ES-I3 (cell line): ENCODE measurements around the gene S100A16.
A peak's percentile ranks its signal among the peaks of the same experiment; 100 is the strongest.

Source experiments
- H3K36me3 ChIP-seq: 2 replicates; pipeline ENCODE4 v1.6.1; 2013; ENCODE audit warnings: mild to moderate bottlenecking, low read length, control low read depth, moderate library complexity; ENCODE audit not compliant: insufficient read depth
- H3K4me1 ChIP-seq: 2 replicates; pipeline ENCODE4 v1.6.1; 2013; ENCODE audit warnings: mild to moderate bottlenecking, control low read depth, low read length; ENCODE audit not compliant: insufficient read depth
- H3K9ac ChIP-seq: 2 replicates; pipeline ENCODE4 v1.6.1; 2013; ENCODE audit warnings: low read depth, mild to moderate bottlenecking, low read length, moderate library complexity
- H3K9me3 ChIP-seq: 2 replicates; pipeline ENCODE4 v1.6.1; 2013; ENCODE audit warnings: mild to moderate bottlenecking, low read length, moderate library complexity; ENCODE audit not compliant: control insufficient read depth, insufficient read depth

S100A16 gene

DNA sequence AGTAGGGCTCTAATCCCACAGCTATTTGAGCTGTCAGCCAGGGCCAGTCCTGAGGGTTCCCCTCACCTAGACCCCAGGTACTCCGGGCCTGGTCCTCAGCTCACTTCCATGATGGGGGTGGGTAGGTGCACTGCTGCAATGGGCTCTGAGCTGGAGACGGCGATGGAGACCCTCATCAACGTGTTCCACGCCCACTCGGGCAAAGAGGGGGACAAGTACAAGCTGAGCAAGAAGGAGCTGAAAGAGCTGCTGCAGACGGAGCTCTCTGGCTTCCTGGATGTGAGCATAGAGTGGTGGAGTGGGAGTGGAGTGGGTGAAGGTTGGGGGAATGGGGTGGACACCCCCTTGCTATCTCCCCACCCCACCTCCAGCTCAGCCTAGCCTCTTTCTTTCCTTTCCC is 17.4 kb upstream of the S100A16 start:
- H3K9me3 ChIP-seq = no peaks in the 10 kb centered on the region
- H3K9ac ChIP-seq = no peak overlapping the region
- H3K4me1 ChIP-seq = peaks cover 21% of the 10 kb centered on the region; the same call in 1 of the 2 replicates
- no peaks in the 10 kb centered on the region for H3K36me3 ChIP-seq

DNA sequence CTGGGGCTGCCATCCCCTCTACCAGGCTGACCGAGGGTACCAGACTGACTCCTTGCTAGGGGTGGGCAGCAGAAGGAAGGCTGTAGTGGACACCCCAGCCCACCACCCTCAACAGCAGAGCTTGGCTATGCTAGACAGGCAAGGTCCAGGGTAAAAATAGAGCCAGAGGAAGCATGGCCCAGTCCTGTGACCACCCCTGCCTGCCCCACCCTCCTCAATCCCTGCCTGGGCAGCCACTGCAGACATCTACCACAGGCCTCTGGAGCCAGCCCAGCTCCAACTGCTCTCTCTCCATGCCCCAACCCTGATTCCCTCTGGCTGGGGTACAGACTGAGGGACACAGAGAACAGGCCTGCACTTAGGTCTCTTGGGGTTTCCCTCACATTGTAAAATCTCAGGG is 17.0 kb upstream of the S100A16 start:
- H3K36me3 ChIP-seq = no peaks in the 10 kb centered on the region
- H3K4me1 ChIP-seq = peaks cover 21% of the 10 kb centered on the region; the same call in 1 of the 2 replicates
- no peak overlapping the region for H3K9ac ChIP-seq
- no peaks in the 10 kb centered on the region for H3K9me3 ChIP-seq

DNA sequence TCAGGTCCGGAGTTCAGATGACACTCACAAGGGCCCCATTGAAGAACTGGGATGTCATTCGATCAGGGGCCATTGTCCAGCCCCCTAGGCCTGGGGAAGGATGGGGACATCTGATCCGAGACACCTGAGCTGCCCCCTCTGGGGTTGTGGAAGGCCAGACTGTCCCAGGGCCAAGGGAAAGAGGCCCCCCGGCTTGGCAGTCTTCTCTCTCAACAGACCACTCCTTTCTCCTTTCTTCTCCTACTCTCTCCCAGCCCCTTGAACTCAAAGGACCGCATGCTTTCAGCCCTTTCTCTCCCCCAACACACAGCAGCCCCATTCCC is 16.4 kb upstream of the S100A16 start:
- Histone ChIP-seq H3K4me1 (peaks cover 21% of the 10 kb centered on the region; the same call in 1 of the 2 replicates), H3K9ac (no peak overlapping the region), H3K9me3 (no peaks in the 10 kb centered on the region), H3K36me3 (no peaks in the 10 kb centered on the region)

DNA sequence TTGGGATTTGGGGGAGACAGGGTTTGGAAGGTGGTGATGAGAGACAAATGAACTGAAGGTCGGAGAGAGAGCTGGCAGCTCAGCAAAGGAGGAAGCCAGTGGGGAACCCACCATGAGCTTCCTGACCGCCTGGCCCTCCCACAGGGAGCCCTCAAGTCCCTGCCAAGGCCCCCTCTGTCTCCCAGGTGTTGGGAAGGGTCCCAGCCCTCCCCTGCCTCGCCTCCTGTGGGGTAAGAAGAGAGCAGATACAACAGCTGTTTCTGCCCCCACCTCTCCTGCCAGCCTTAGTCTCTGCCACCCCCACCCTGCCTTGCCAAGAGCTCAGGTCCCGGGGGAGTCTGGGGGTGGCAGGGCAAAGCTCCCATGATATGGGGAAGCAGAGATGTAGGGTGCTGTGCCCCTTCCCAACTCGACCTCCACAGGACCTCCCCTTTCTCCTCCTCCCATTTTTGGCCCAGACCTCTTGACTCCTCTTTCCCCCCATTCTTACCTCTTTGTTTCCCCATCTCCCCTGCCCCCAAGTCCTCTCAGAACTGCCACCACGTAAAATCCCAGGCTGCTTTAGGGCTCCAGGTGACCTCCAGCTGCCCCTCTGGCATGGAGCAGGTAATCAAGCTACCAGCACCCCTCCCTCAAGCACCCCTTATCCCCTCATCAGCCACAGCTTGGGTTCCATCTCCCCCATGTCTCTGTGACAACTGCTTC is 15.9 kb upstream of the S100A16 start:
- Histone ChIP-seq H3K9me3 (no peaks in the 10 kb centered on the region), H3K36me3 (no peaks in the 10 kb centered on the region), H3K9ac (no peak overlapping the region), H3K4me1 (peaks cover 26% of the 10 kb centered on the region)

DNA sequence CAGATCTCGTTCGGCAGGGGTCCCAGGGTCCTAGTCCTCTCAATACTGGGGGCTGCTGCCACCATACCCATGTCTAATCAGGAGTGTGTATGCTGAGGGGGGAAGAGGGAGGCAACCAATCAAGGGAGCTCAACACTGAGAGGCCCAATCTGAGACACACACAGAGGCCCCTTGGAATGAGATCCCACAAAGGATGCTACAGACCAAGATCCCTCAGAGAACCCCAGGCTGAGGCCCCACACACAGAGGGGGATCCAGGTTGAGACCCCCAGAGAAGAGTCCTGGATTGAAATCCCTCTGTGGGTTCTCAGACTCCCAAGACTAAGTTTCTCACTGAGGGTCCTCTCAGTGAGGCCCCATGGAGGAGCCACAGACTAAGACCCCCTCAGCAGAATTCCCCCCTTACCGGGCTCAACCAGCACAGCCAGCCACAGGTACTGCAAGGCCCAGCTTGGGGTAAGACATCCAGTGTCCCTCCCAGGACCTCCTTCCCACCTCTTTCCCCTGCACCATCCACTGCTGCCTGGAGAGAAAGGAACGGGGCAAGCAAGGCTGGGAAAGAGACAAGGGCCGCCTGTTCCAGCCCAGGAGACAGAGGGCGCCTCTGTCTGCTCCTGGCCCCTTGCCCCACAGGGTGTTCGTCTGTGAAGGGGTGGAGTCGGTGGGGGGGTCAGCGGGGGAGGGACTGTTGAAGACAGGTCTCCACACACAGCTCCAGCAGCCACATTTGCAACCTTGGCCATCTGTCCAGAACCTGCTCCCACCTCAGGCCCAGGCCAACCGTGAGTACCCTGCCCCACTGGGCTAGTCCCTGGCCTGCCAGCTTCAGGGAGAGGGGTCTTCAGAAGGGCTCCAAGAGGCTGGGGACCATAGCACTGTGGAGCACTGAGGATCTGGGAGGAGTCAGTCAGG is 15.0 kb upstream of the S100A16 start, which contains the start of gene S100A1:
TSS of gene S100A1 (plus strand) at position 720 of the 912 bp plus-strand sequence. CDS start 2,088 bp downstream, outside the sequence.
- Histone ChIP-seq H3K4me1 (peaks cover 30% of the 10 kb centered on the region), H3K36me3 (no peaks in the 10 kb centered on the region), H3K9ac (peak within 1 kb of the TSS; percentile 56), H3K9me3 (no peaks in the 10 kb centered on the region)

DNA sequence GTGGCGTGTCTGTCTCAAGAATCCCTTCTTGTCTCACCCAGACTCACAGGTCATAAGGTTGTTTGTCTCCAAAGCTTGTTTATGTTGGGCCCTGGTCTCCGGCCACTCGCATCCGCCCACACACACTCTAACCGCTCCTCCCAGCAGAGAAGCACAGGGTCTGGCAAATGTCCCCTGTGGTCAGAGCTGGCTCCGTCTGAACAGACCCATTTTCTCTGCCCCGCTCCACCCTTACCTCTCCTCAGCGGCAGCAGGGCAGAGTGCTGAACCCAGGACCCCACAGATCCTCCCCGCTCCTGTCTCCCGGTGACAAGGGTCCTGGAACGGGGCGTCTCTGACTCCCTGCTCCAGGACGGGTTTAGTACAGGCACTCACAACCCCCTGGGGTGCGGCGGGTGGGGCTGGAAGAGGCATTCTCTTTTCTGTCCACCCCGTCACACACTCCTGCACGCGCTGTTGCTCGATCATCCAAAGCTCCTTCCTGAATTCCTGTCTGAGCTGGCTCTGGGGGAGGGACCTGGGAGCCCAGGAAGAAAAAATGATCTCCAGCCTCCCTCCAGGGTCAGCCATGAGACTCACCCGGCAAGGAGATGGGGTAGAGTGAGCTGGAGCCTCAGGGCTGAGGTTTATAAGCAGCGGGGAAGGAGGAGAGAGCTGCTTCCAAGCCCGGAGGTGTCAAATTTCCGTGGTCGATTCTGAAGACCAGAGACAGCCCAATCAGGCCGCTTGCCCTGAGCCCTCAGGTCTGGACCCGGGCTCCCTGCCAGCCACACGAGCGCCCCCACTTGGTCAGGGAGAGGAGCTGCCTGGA is 14.2 kb upstream of the S100A16 start, which contains the start of gene S100A13:
TSS of gene S100A13 (minus strand) at position 602 of the 811 bp plus-strand sequence. CDS start 1,033 bp downstream, outside the sequence.
- no peaks in the 10 kb centered on the region; the same call in 1 of the 2 replicates for H3K36me3 ChIP-seq
- peak within 1 kb of the TSS; percentile 56 for H3K9ac ChIP-seq
- H3K9me3 ChIP-seq = no peaks in the 10 kb centered on the region
- H3K4me1 ChIP-seq = peaks cover 30% of the 10 kb centered on the region

DNA sequence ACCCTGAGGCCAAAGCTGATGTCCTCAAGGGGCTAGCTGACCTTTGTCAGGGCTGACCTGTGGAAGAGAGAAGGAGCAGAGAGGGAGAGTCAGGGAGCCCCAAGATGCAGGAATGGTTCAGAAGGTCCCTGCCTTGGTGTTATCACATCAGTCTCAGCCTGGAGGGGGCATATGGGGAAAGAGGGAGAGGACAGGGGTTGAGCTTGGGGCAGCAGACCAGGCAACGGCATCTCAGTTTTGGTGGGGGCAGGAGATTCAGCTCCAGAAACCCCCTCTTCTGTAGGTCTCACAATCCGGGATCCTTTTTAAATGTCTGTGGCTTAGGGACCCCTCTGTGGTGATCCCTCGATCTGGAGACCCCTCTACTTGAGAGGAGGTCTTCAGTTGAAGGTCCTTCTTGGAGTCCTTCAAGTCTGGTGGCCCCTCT is 13.6 kb upstream of the S100A16 start:
- Histone ChIP-seq H3K9ac (peak overlapping the region; percentile 56), H3K36me3 (no peaks in the 10 kb centered on the region; the same call in 1 of the 2 replicates), H3K9me3 (no peaks in the 10 kb centered on the region), H3K4me1 (peaks cover 30% of the 10 kb centered on the region)

DNA sequence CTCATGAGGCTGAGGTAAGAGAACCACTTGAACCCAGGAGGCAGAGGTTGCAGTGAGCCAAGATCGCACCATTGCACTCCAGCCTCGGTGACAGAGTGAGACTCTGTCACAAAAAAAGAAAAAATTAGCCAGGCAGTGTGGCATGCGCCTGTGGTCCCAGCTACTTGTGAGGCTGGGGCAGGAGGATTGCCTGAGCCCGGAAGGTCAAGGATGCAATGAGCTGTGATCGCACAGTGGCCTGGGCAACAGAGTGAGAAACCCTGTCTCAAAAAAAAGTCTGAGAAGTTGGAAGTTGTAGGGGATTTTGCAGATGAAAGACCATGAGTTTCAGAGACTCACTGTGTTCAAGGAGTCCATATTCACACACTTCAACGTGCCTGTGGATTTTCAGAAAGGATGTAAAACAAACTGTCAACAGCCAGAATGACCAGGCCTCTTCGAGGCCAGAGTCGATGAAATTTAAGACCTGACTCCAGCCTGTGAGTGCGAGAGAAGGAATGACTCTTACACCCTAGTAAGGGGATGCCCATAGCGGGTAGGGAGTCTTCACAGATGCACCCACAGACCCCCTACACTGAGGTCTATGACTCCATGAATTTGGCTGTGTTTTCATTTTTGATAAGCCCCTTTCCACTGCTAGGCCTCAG is 12.2 kb upstream of the S100A16 start:
- Histone ChIP-seq H3K9me3 (no peaks in the 10 kb centered on the region), H3K4me1 (peaks cover 30% of the 10 kb centered on the region), H3K36me3 (no peaks in the 10 kb centered on the region; the same call in 1 of the 2 replicates), H3K9ac (no peak overlapping the region)

DNA sequence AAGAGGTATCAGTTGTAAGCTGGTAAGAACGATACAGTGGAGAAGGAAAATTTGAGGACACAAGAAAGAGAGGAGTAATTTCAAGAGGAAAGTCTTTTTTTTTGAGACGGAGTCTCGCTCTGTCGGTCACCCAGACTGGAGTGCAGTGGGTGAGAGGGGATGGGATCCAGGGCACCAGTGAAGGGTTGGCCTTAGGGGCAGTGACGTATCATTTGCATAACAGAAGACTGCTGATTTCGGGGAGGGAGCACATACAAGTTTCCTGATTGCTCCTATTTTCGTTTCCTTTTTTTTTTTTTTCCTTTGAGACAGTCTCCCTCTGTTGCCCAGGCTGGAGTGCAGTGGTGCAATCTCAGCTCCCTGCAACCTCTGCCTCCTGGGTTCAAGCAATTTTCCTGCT is 10.2 kb upstream of the S100A16 start:
- H3K9me3 ChIP-seq = no peaks in the 10 kb centered on the region
- H3K36me3 ChIP-seq = no peaks in the 10 kb centered on the region; the same call in none of the 2 replicates
- peaks cover 21% of the 10 kb centered on the region for H3K4me1 ChIP-seq
- H3K9ac ChIP-seq = no peak overlapping the region

DNA sequence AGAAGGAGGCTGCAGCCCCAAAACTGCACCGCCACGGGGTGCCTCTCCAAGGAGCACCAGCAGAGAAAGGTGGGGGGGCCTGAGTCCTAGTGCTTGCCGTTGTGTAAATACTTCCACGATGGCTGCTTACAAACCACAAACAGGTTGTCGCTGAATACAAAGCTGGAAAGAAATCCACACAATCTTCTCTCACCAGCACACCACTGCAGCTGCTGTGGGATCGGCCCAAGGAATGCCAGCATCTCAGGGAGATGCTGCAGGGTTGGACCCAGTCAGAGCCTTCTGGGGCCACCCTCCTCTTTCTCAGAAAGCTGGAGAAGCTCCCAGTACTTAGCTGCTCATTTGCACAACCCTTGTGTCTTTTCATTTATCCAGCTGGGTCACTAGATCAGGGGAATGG is 6.2 kb upstream of the S100A16 start:
- Histone ChIP-seq H3K9me3 (no peaks in the 10 kb centered on the region), H3K36me3 (no peaks in the 10 kb centered on the region; the same call in none of the 2 replicates), H3K4me1 (peaks cover 18% of the 10 kb centered on the region), H3K9ac (no peak overlapping the region)

DNA sequence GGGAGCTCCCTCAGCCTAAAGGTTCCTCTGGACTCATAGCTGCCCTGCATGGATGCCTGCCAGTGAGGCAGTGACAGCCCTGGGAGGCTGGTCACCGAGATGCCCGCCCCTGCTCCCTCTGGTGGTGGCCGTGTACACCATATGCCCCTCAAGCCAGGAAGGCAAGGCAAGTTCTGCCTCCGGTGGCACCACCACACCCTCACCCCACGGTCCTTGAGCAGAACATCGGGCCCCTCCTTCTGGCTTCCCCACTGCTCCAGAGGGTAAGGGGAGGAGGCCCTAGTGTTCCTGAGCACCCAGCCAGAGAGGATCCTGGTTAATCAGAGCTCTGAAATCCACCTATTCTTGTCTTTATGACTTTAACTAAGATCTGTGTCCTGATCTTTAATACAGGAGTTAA is 4.7 kb upstream of the S100A16 start:
- no peaks in the 10 kb centered on the region for H3K9me3 ChIP-seq
- H3K36me3 ChIP-seq = no peaks in the 10 kb centered on the region; the same call in none of the 2 replicates
- H3K9ac ChIP-seq = no peak overlapping the region
- peaks cover 15% of the 10 kb centered on the region; the same call in 1 of the 2 replicates for H3K4me1 ChIP-seq

DNA sequence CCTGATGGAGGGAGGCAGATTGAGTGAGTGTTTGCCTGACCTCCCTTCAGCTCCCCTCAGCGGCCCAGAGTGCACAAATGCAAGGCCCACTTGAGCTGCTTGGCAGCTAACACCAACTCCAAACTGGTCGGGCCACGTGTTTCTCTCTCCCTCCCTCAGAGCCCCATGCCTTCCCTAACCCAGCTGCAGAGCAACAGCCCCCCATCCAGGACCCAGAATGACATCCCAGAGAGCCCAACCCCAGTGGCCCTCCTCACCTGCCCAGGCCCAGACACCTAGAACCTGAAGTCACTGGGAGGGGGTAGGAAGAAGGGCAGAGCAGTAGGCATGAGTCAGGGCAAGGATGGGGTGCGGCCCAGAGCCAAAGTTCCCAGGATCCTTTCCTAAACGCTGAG is 4.0 kb upstream of the S100A16 start:
- no peaks in the 10 kb centered on the region; the same call in 1 of the 2 replicates for H3K36me3 ChIP-seq
- H3K9me3 ChIP-seq = no peaks in the 10 kb centered on the region
- no peak overlapping the region for H3K9ac ChIP-seq
- H3K4me1 ChIP-seq = peaks cover 15% of the 10 kb centered on the region; the same call in 1 of the 2 replicates

DNA sequence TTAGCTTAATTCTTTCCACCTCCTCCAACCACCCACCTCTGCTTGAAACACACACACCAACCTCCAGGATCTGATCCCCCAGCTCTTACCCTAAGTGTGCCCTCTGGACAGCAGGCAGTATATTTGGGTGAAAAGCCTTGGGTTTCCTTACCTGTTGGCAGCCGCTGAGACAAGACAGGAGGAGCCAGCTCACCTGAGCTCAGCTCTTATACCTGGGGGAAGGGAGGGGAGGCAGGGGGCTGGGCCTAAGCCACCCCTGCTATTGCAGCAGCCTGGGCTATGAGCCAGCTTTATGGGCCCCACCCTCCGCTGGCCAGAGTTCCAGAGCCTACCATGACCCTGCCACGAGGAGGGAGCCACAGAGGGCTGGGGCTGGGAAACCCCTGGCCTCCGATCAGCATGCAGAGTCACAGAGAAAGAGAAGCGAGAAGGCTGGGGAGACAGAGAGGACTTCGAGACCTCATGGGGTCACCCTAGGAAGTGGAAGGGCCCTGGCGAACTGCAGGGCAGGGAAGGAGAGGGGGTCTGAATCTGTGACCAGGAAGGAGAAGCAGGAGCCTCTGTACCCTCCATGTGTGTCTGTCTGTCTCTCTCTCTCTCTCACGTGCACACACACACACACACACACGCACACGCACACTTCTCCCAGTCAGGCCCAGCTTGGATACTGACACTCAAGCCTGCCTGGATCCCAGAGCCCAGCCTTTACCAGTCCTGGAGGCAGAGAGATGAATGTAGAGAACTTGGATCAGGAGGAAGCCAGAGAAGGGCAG is 3.4 kb upstream of the S100A16 start, which contains the start of gene S100A14:
TSS of gene S100A14 (minus strand) at position 182 of the 773 bp plus-strand sequence. CDS start 467 bp downstream, outside the sequence.
- H3K9me3 ChIP-seq = no peaks in the 10 kb centered on the region
- H3K9ac ChIP-seq = no peak within 1 kb of the TSS
- no peaks in the 10 kb centered on the region; the same call in 1 of the 2 replicates for H3K36me3 ChIP-seq
- H3K4me1 ChIP-seq = peaks cover 20% of the 10 kb centered on the region; the same call in 1 of the 2 replicates
